ENCODE measurements around the gene OBP2A. TPM values are rescaled to one million over a fixed set of nuclear protein-coding genes. Genes with fewer than 3 reads are reported as not detected.

OBP2A gene
- total and polyA plus RNA-seq, 2 of the 8 experiments (the other 6 are each of a cell fraction or from before 2014, with no cell fraction given), result not detected

GRCh38 chr9:135504262-135505243 lies 41.4 kb upstream of the OBP2A start (continued):
- TF ChIP-seq CHD7 (IDR thresholded peaks at IDR 0.05; ENCODE audit: insufficient replicate concordance, low read length) (no peak), FOSL1 (IDR thresholded peaks at IDR 0.05; ENCODE audit: insufficient read depth, low read depth, low read length) (no peak), TAF7 (optimal IDR thresholded peaks at IDR 0.05; ENCODE audit: borderline replicate concordance, low read depth, low read length) (no peak), KDM1A (IDR thresholded peaks at IDR 0.05; ENCODE audit: borderline replicate concordance, low read length) (no peak)

Data from H1 (cell line).